Hepatocyte (in vitro differentiated cells): Measurements from ENCODE around the gene CRK. TPM values are rescaled to one million over a fixed set of nuclear protein-coding genes. Genes with fewer than 3 reads are reported as not detected.

Source experiments
- DNase-seq: peaks from one replicate; pipeline ENCODE4 v3.0.0-alpha.2; 2016; ENCODE audit warnings: low spot score
- H2AFZ ChIP-seq: fragments of 200-600 bp; sonication (generic); 2 replicates; pipeline ENCODE4 v1.6.0; 2016; ENCODE audit warnings: antibody characterized with exemption, mild to moderate bottlenecking
- H3K27ac ChIP-seq: fragments of 200-600 bp; sonication (generic); 2 replicates; pipeline ENCODE4 v1.5.1; 2016; ENCODE audit warnings: mild to moderate bottlenecking
- H3K27me3 ChIP-seq: fragments of 200-600 bp; sonication (generic); 2 replicates; pipeline ENCODE4 v1.6.1; 2016
- H3K36me3 ChIP-seq: fragments of 200-600 bp; sonication (generic); replicated peaks from 2 replicates; pipeline ENCODE4 v1.5.1; 2016; ENCODE audit warnings: low read depth; ENCODE audit not compliant: insufficient read depth
- H3K4me1 ChIP-seq: fragments of 200-600 bp; sonication (generic); 2 replicates; pipeline ENCODE4 v1.5.1; 2016; ENCODE audit warnings: mild to moderate bottlenecking, moderate library complexity; ENCODE audit not compliant: insufficient read depth
- H3K4me2 ChIP-seq: fragments of 200-600 bp; sonication (generic); 2 replicates; pipeline ENCODE4 v1.6.0; 2016
- H3K4me3 ChIP-seq: fragments of 200-600 bp; sonication (generic); 2 replicates; pipeline ENCODE4 v1.5.1; 2016; ENCODE audit warnings: mild to moderate bottlenecking
- H3K79me2 ChIP-seq: fragments of 200-600 bp; sonication (generic); 2 replicates; pipeline ENCODE4 v1.6.0; 2017; ENCODE audit warnings: mild to moderate bottlenecking
- H3K9me2 ChIP-seq: fragments of 200-600 bp; sonication (generic); replicated peaks from 2 replicates; pipeline ENCODE4 v1.6.0; 2017; ENCODE audit warnings: mild to moderate bottlenecking; ENCODE audit not compliant: insufficient read depth
- H3K9me3 ChIP-seq: fragments of 200-600 bp; sonication (generic); 2 replicates; pipeline ENCODE4 v1.5.1; 2016; ENCODE audit warnings: low read depth, mild to moderate bottlenecking
- H4K20me1 ChIP-seq: fragments of 200-600 bp; sonication (generic); 2 replicates; pipeline ENCODE4 v1.6.0; 2016; ENCODE audit warnings: mild to moderate bottlenecking; ENCODE audit not compliant: insufficient read depth, poor library complexity, severe bottlenecking
- EZH2 ChIP-seq: fragments of 200-600 bp; sonication (generic); IDR thresholded peaks from 2 replicates; pipeline ENCODE4 v1.6.1; 2016; ENCODE audit warnings: antibody characterized with exemption, mild to moderate bottlenecking, borderline replicate concordance
- EZH2phosphoT487 ChIP-seq: fragments of 200-600 bp; sonication (generic); IDR thresholded peaks from one replicate; pipeline ENCODE4 v1.6.1; 2018; ENCODE audit warnings: antibody characterized with exemption, mild to moderate bottlenecking, low read depth, moderate library complexity; ENCODE audit not compliant: unreplicated experiment, severe bottlenecking
- WGBS: methylation state at CpG from one replicate; pipeline ENCODE4 v1.1.6; 2016; ENCODE audit warnings: low lambda C conversion rate; ENCODE audit errors: missing lambda C conversion rate; 5-methylcytosine and 5-hydroxymethylcytosine counted together
- polyA plus RNA-seq: library from polyadenylated mRNA; unstranded; fragments of >200 nt; fragmentation: Nextera tagmentation; extraction: Ambion mirVana; gene quantifications from 2 replicates; pipeline ENCODE4 v1.2.1, GENCODE V29; 2016
- total RNA-seq: library from RNA; depleted of rRNA; stranded (reverse); fragments of >200 nt; gene quantifications from 2 replicates; pipeline ENCODE4 v1.2.3, GENCODE V29; 2014
- TF ChIP-seq, protein P1 (sequence below): fragments of 200-600 bp; sonication (generic); IDR thresholded peaks from 2 replicates; pipeline ENCODE4 v1.5.1; 2016; ENCODE audit warnings: antibody characterized with exemption, mild to moderate bottlenecking; ENCODE audit not compliant: poor library complexity

CRK gene
- total RNA-seq = 66.7 and 72.1 TPM in 2 replicates
- 66.5 and 69.2 TPM in 2 replicates for polyA plus RNA-seq

DNA sequence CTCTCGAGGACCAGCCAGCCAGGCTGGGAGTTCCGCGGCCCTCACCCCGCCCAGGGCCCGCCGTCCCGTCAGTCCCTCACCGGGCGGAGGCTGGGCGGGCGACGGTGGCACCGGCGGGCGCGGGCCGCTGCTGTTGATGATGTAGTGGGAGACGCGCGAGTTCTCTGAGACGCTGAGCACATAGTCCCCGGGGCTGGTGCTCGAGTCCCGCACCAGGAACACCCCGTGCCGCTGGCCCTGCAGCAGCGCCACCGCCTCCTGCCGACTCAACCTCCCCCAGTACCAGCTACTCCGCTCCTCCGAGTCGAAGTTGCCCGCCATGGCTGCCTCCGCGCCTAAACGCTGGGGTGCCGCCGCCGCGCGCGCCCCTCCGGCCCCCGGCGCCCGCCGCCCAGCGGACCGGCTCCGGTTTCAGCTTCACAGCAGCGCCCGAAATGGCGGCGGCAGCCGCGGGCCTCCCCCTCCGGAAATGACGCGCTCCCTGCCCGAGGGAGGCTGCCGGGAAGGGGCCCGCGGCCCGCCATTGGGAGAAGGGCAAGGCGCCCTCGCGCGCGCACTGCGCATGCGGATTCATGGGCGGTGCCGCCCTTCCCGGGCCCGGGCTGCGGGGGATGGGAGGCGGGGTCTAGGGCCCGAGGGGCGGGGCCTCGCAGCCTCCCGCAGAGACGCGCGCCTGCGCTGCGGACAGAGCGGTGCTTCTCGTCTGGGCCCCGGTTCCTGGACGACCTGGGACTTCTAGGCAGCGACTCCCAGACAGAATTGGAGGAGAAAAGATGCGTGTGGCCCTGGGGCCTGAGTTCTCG is at the start of gene CRK:
Gene CRK (minus strand): TSS at position 436 of the 803 bp plus-strand sequence. CDS start 115 bp downstream, at position 321.
- Histone ChIP-seq H3K4me1 (peaks cover 11% of the 10 kb centered on the region), H3K27ac (peak within 1 kb of the TSS; percentile 96), H3K36me3 (no peaks in the 10 kb centered on the region), H3K4me2 (peak within 1 kb of the TSS; percentile 82), H3K9me3 (no peaks in the 10 kb centered on the region), H3K4me3 (peak within 1 kb of the TSS; percentile 74), H3K9me2 (no peaks in the 10 kb centered on the region), H2AFZ (peak within 1 kb of the TSS; percentile 57), H4K20me1 (peaks cover 41% of the 10 kb centered on the region), H3K79me2 (peaks cover 49% of the 10 kb centered on the region), H3K27me3 (no peaks in the 10 kb centered on the region)
- DNase-seq = peak; percentile 99
- 1% methylated on average over 82 of the region's 93 CpGs for WGBS
- no peak for TF ChIP-seq EZH2phosphoT487
- TF ChIP-seq EZH2 = no peak
- TF ChIP-seq, protein P1, sequence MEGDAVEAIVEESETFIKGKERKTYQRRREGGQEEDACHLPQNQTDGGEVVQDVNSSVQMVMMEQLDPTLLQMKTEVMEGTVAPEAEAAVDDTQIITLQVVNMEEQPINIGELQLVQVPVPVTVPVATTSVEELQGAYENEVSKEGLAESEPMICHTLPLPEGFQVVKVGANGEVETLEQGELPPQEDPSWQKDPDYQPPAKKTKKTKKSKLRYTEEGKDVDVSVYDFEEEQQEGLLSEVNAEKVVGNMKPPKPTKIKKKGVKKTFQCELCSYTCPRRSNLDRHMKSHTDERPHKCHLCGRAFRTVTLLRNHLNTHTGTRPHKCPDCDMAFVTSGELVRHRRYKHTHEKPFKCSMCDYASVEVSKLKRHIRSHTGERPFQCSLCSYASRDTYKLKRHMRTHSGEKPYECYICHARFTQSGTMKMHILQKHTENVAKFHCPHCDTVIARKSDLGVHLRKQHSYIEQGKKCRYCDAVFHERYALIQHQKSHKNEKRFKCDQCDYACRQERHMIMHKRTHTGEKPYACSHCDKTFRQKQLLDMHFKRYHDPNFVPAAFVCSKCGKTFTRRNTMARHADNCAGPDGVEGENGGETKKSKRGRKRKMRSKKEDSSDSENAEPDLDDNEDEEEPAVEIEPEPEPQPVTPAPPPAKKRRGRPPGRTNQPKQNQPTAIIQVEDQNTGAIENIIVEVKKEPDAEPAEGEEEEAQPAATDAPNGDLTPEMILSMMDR = no peak

DNA sequence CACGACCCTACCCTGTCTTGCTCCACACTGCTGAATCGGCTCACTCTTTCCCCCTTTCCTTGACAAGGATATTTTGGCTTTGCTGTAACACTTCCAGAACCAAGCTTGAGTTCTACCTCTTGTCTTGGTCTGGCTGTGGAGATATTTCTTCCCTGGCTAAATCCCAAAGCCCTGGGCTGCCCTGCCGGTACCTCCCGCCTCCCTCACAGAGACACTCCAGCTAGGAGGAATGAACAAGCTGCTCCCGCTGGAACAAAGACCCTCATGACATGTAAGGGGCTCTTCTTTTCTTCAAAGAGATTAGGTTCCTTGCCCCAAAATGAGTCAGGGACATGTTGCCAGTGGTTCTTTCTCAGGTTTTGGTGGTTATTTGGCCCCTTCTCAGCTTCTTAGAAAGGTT is 49.6 kb upstream of the CRK start:
- WGBS = 95% methylated on average over 5 of the region's 5 CpGs

DNA sequence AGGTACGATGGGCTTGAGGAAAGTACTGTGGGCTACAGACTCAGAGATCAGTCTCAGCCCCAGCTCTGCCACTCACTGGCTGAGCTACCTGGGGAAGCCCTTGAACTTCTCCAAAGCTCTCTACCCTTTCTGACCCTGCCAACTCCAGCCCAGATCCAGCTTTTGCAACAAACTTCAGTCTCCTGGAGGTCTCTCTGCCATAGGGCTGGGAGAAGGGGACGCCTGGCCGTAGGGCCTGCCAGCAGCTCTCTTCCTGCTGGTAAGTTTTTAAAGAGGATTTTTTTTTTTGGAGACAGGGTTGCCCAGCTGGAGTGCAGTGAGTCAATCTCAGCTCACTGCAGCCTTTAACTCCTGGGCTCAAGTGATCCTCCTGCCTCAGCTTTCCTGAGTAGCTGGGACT is 48.8 kb upstream of the CRK start:
- no peak overlapping the region for H3K27ac ChIP-seq
- H3K27me3 ChIP-seq = no peaks in the 10 kb centered on the region
- 93% methylated on average over 3 of the region's 3 CpGs for WGBS
- no peaks in the 10 kb centered on the region for H3K9me2 ChIP-seq
- no peak overlapping the region for H3K4me3 ChIP-seq
- no peak overlapping the region for H3K4me2 ChIP-seq
- DNase-seq = no peak
- no peaks in the 10 kb centered on the region for H4K20me1 ChIP-seq
- TF ChIP-seq EZH2 (no peak), EZH2phosphoT487 (no peak)
- TF ChIP-seq, protein P1 = no peak
- no peak overlapping the region for H2AFZ ChIP-seq
- no peaks in the 10 kb centered on the region for H3K9me3 ChIP-seq
- no peaks in the 10 kb centered on the region for H3K36me3 ChIP-seq
- no peaks in the 10 kb centered on the region for H3K79me2 ChIP-seq
- no peaks in the 10 kb centered on the region for H3K4me1 ChIP-seq

More for the DNA sequence above, 49.6 kb upstream of the CRK start:
- no peaks in the 10 kb centered on the region for H3K9me2 ChIP-seq
- H3K9me3 ChIP-seq = no peaks in the 10 kb centered on the region
- TF ChIP-seq EZH2phosphoT487 = no peak
- TF ChIP-seq, protein P1 = no peak
- TF ChIP-seq EZH2 = no peak
- H3K36me3 ChIP-seq = no peaks in the 10 kb centered on the region
- H3K4me1 ChIP-seq = no peaks in the 10 kb centered on the region
- H4K20me1 ChIP-seq = no peaks in the 10 kb centered on the region
- DNase-seq = no peak
- H3K4me2 ChIP-seq = no peak overlapping the region
- no peak overlapping the region for H2AFZ ChIP-seq
- no peak overlapping the region for H3K4me3 ChIP-seq
- H3K27ac ChIP-seq = no peak overlapping the region
- no peaks in the 10 kb centered on the region for H3K27me3 ChIP-seq
- no peaks in the 10 kb centered on the region for H3K79me2 ChIP-seq
